Fibroblast of pulmonary artery (primary cell): Measurements from ENCODE around the gene PTPRO.

Source experiments
- DNase-seq: peaks from one replicate; pipeline ENCODE4 v3.0.0-alpha.2; 2010; ENCODE audit warnings: low read depth
- H3K4me3 ChIP-seq: replicated peaks from 2 replicates; pipeline ENCODE4 v1.5.1; 2011; ENCODE audit warnings: low read depth, mild to moderate bottlenecking, control low read depth, low read length, moderate library complexity
- TF ChIP-seq, protein P1 (sequence below): IDR thresholded peaks from 2 replicates; pipeline ENCODE4 v1.5.1; 2011; ENCODE audit warnings: mild to moderate bottlenecking, control low read depth, low read length, inconsistent platforms; ENCODE audit errors: missing control alignments

PTPRO gene

DNA sequence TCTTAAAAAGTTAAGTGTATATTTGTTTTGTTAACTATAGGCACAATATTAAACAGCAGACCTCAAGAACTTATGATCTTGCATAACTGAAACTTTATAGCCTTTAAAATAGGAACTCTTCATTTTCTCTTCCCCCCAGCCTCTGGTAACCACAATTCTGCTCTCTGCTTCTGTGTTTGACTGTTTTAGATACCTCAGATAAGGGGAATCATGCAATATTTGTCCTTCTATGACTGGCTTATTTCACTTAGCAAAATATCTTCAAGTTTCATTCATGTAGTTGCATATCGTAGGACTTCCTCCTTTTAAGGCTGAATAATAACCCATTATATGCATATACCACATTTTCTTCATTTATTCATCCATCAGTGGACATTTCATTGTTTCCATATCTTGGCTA, 131.3 kb downstream of the PTPRO start:
- no peak overlapping the region for H3K4me3 ChIP-seq

DNA sequence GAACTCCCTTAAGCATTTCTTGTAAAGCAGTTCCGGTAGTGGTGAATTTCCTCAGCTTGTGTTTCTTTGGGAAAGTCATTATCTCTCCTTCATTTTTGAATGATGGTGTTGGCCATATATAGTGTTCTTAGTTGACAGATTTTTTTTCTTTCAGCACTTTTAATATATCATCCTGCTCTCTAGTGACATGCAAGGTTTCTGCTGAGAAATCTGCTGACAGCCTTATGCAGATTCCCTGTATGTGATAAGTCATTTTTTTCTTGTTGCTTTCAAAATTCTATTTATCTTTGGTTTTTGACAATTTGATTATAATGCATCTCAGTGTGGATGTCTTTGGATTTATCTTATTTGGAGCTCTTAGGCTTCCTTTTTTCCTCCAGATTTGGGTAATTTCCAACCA, 135.7 kb downstream of the PTPRO start:
- no peak for DNase-seq
- no peak overlapping the region for H3K4me3 ChIP-seq
- TF ChIP-seq, protein P1, sequence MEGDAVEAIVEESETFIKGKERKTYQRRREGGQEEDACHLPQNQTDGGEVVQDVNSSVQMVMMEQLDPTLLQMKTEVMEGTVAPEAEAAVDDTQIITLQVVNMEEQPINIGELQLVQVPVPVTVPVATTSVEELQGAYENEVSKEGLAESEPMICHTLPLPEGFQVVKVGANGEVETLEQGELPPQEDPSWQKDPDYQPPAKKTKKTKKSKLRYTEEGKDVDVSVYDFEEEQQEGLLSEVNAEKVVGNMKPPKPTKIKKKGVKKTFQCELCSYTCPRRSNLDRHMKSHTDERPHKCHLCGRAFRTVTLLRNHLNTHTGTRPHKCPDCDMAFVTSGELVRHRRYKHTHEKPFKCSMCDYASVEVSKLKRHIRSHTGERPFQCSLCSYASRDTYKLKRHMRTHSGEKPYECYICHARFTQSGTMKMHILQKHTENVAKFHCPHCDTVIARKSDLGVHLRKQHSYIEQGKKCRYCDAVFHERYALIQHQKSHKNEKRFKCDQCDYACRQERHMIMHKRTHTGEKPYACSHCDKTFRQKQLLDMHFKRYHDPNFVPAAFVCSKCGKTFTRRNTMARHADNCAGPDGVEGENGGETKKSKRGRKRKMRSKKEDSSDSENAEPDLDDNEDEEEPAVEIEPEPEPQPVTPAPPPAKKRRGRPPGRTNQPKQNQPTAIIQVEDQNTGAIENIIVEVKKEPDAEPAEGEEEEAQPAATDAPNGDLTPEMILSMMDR: no peak

More for the DNA sequence above, 131.3 kb downstream of the PTPRO start:
- DNase-seq: no peak
- TF ChIP-seq, protein P1: no peak

DNA sequence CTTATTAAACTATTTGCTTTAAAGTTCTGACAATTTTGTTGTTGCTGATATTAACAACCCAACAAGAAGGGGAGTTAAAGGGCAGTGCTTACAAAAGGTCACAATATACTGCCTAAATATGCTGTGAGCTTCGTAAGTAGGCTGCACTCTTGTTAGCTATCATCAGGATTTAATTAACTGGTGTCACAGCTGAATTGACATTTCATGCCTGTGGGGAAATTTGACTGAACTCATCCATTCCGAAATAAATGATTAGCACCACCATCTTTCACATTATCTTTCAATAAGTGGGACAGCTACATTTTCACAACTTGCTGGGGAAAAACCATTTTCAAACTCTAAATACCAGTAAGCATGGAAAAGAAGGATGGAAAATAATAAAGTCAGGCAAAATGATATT, 146.6 kb downstream of the PTPRO start:
- no peak for DNase-seq
- no peak overlapping the region for H3K4me3 ChIP-seq
- TF ChIP-seq, protein P1: no peak

DNA sequence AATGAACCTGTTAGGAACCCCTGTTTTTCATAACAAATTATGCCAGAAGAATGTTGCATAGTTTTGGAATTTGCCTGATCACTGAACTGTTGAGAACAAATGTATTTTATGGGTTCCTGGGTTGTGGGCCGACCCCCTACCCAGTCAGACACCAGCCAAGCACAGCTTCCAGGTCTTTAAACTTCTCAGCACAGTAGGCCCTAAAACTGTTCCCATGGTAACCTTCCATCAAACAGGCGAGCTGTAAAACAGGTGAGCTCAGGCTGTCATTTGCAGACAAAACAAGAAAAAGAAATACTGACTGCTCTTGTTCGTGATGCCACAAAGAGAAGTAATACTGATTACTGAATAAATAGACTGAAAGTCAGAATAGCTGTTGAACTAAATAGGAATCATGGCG, 147.0 kb downstream of the PTPRO start:
- TF ChIP-seq, protein P1: no peak
- H3K4me3 ChIP-seq: no peak overlapping the region
- no peak for DNase-seq

DNA sequence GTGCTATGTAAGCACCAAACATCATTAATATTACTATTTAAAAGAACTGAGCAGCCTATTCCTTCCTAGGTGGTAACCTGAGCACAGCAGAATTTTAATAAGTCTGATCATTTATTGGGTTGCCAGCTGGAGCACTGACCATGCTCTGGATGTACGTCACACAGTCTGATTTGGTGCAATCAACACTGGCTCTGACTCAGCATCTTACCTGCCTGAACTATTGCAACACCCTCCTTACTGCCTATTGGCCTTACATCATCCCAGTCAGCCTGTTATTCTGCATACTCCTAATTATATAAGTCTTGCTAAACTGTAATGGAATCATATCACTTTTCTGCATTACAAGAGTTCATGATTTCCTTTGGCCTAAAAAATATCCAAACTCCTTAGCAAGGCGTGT, 149.7 kb downstream of the PTPRO start:
- TF ChIP-seq, protein P1: no peak
- H3K4me3 ChIP-seq: no peak overlapping the region
- no peak for DNase-seq

DNA sequence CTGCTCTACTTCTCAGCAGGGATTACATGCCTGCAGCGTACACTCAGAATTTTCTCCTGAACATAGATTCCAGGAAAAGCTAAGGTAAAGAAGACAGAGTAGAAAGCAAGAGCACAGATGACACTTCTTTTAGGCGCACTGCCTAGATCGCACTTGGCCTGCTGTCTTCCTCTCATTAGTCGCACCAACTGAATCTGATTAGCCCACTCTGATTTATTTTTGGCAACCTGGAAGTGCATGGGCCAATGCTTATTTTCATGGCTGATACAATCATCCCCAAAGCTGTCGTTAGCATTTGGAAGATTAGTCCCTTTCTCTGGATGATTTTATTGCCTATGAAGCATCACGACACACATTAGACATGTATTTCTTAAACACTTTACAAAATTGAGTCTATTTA, 152.5 kb downstream of the PTPRO start:
- H3K4me3 ChIP-seq: no peak overlapping the region
- TF ChIP-seq, protein P1: no peak
- DNase-seq: no peak

DNA sequence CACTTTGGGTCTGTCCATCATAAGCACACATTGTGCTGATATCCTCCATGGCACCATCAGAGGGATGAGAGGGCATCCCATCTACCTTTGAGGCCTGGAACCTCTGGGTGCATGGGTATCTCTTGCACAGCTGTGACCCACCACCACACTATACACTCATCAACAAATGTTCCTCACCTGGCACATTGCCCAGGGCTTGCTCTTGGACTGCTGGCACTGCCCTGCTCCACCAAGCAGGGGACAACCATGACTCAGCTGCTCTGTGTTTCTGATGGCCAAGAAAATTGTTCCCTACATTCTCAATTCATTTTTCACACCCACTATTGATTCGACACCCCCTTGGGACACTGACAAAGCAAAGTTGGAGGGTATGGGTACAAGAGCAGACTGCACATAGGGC, 155.5 kb downstream of the PTPRO start:
- no peak for DNase-seq
- TF ChIP-seq, protein P1: no peak
- H3K4me3 ChIP-seq: no peak overlapping the region
